Endodermal cell (in vitro differentiated cells): ENCODE data around the gene ZNF680. TPM values are rescaled to one million over a fixed set of nuclear protein-coding genes. Genes with fewer than 3 reads are reported as not detected.

Experiments used
- DNase-seq: peaks from one replicate; pipeline ENCODE4 v3.0.0-alpha.2; 2017
- H3K27ac ChIP-seq: 2 replicates; pipeline ENCODE4 v1.5.1; 2013; ENCODE audit warnings: mild to moderate bottlenecking, low read depth, low read length, moderate library complexity
- H3K27me3 ChIP-seq: 2 replicates; pipeline ENCODE4 v1.6.1; 2013; ENCODE audit warnings: mild to moderate bottlenecking, low read length, moderate library complexity; ENCODE audit not compliant: insufficient read depth, control insufficient read depth, poor library complexity, severe bottlenecking
- H3K36me3 ChIP-seq: 2 replicates; pipeline ENCODE4 v1.7.0; 2013; ENCODE audit warnings: mild to moderate bottlenecking, low read length, moderate library complexity; ENCODE audit not compliant: control insufficient read depth, insufficient read depth
- H3K4me1 ChIP-seq: one replicate; pipeline ENCODE4 v1.7.0; 2013; ENCODE audit warnings: low read length; ENCODE audit not compliant: control insufficient read depth, insufficient read depth
- H3K4me3 ChIP-seq: 2 replicates; pipeline ENCODE4 v1.5.1; 2013; ENCODE audit warnings: mild to moderate bottlenecking, low read length, moderate library complexity
- H3K9ac ChIP-seq: 2 replicates; pipeline ENCODE4 v1.6.1; 2013; ENCODE audit warnings: mild to moderate bottlenecking, low read length, moderate library complexity; ENCODE audit not compliant: poor library complexity, severe bottlenecking; ENCODE audit errors: extremely low read depth
- H3K9me3 ChIP-seq: 2 replicates; pipeline ENCODE4 v1.6.1; 2013; ENCODE audit warnings: mild to moderate bottlenecking, low read length, moderate library complexity; ENCODE audit not compliant: control insufficient read depth
- H3K27ac Mint-ChIP-seq: 2 replicates; pipeline ENCODE4 v1.8.0; 2020; ENCODE audit warnings: mixed read lengths
- H3K27me3 Mint-ChIP-seq: 2 replicates; pipeline ENCODE4 v1.8.0; 2021; ENCODE audit warnings: mild to moderate bottlenecking, mixed read lengths; ENCODE audit not compliant: insufficient read depth
- H3K36me3 Mint-ChIP-seq: 2 replicates; pipeline ENCODE4 v1.8.0; 2020; ENCODE audit warnings: low read depth, mixed read lengths
- H3K4me1 Mint-ChIP-seq: 2 replicates; pipeline ENCODE4 v1.8.0; 2020; ENCODE audit warnings: mixed read lengths
- H3K4me3 Mint-ChIP-seq: 2 replicates; pipeline ENCODE4 v1.8.0; 2020; ENCODE audit warnings: mild to moderate bottlenecking, moderate library complexity, mixed read lengths
- H3K9me3 Mint-ChIP-seq: 2 replicates; pipeline ENCODE4 v1.8.0; 2020; ENCODE audit warnings: mild to moderate bottlenecking, mixed read lengths
- CTCF ChIP-seq: fragments of 200-600 bp; sonication (generic); conservative IDR thresholded peaks from 2 replicates; pipeline ENCODE4 v1.5.0; 2021; ENCODE audit warnings: antibody characterized with exemption, mild to moderate bottlenecking
- WGBS, 2 experiments: methylation state at CpG; one replicate each; pipeline versions ENCODE4 v1.1.5 to v1.1.7; 2013; ENCODE audit warnings: missing lambda C conversion rate in 2 of 2, mixed read lengths in 1 of 2; ENCODE audit not compliant: insufficient coverage in 1 of 2, insufficient read length in 1 of 2; 5-methylcytosine and 5-hydroxymethylcytosine counted together
- total RNA-seq, 2 donors: library from RNA; stranded (reverse); fragmentation: NEBNext Ultra II Directional in 1 of 2; extraction: Animal tissue kit (Norgen Biotek cat#: 25700) in 1 of 2; gene quantifications; 2 replicates in 1 of 2; 3 replicates in 1 of 2; pipeline ENCODE4 v1.2.1, GENCODE V29; 2021

Gene ZNF680
- total RNA-seq, 2 donors from 2014 or later = 14.6 to 19.5 TPM

- Mint-ChIP-seq H3K4me3 (no peak overlapping the region), H3K9me3 (peaks cover 84% of the 10 kb centered on the region), H3K27ac (no peak overlapping the region), H3K27me3 (no peaks in the 10 kb centered on the region), H3K4me1 (no peaks in the 10 kb centered on the region), H3K36me3 (peaks cover 48% of the 10 kb centered on the region)
- Histone ChIP-seq H3K9me3 (peaks cover 96% of the 10 kb centered on the region), H3K4me1 (no peaks in the 10 kb centered on the region), H3K27ac (no peak overlapping the region), H3K4me3 (no peak overlapping the region), H3K27me3 (no peaks in the 10 kb centered on the region), H3K36me3 (peaks cover 38% of the 10 kb centered on the region), H3K9ac (no peak overlapping the region)
- no peak for DNase-seq
- no peak for TF ChIP-seq CTCF
Observed at GRCh38 chr7:64515330-64515729, 47.5 kb downstream of the ZNF680 start.

GRCh38 chr7:64509583-64509982 lies 53.3 kb downstream of the ZNF680 start:
- peak overlapping the region; percentile 66 for H3K4me3 ChIP-seq
- no peaks in the 10 kb centered on the region for H3K4me1 Mint-ChIP-seq
- H3K27ac ChIP-seq = no peak overlapping the region
- WGBS, 2 experiments = 97% methylated on average over 2 of the region's 2 CpGs; no CpG with 5 or more reads in 1 of the 2 experiments
- no peaks in the 10 kb centered on the region for H3K27me3 ChIP-seq
- TF ChIP-seq CTCF = no peak
- no peaks in the 10 kb centered on the region for H3K27me3 Mint-ChIP-seq
- no peak overlapping the region for H3K27ac Mint-ChIP-seq
- H3K4me1 ChIP-seq = no peaks in the 10 kb centered on the region
- H3K4me3 Mint-ChIP-seq = no peak overlapping the region
- H3K9me3 ChIP-seq = peaks cover 84% of the 10 kb centered on the region
- peaks cover 69% of the 10 kb centered on the region for H3K9me3 Mint-ChIP-seq
- peaks cover 50% of the 10 kb centered on the region for H3K36me3 ChIP-seq
- no peak overlapping the region for H3K9ac ChIP-seq
- H3K36me3 Mint-ChIP-seq = peaks cover 41% of the 10 kb centered on the region
- DNase-seq = no peak

GRCh38 chr7:64504581-64505120 lies 58.2 kb downstream of the ZNF680 start:
- no peak overlapping the region for H3K4me3 ChIP-seq
- DNase-seq = no peak
- H3K9me3 ChIP-seq = peaks cover 48% of the 10 kb centered on the region
- Mint-ChIP-seq H3K27ac (no peak overlapping the region), H3K9me3 (peaks cover 73% of the 10 kb centered on the region), H3K4me1 (no peaks in the 10 kb centered on the region), H3K27me3 (no peaks in the 10 kb centered on the region), H3K36me3 (peaks cover 26% of the 10 kb centered on the region), H3K4me3 (no peak overlapping the region)
- TF ChIP-seq CTCF = no peak
- no peak overlapping the region for H3K9ac ChIP-seq
- WGBS, 2 experiments = 89 to 100% methylated on average over 1 to 3 of the region's 3 CpGs
- no peaks in the 10 kb centered on the region for H3K4me1 ChIP-seq
- peaks cover 20% of the 10 kb centered on the region for H3K36me3 ChIP-seq
- no peak overlapping the region for H3K27ac ChIP-seq
- no peaks in the 10 kb centered on the region for H3K27me3 ChIP-seq
